HEK293T (cell line): ENCODE measurements around the gene ACAA1.

Experiments used
- BHLHE40 ChIP-seq: fragments of 450-650 bp; IDR thresholded peaks from 2 replicates; pipeline ENCODE4 v1.6.1; 2016; ENCODE audit warnings: mild to moderate bottlenecking, moderate library complexity, borderline replicate concordance
- CTBP1 ChIP-seq: fragments of 450-650 bp; IDR thresholded peaks from 2 replicates; pipeline ENCODE4 v1.6.1; 2016; ENCODE audit warnings: borderline replicate concordance
- ELF4 ChIP-seq: fragments of 450-650 bp; IDR thresholded peaks from 2 replicates; pipeline ENCODE4 v1.6.1; 2017; ENCODE audit warnings: antibody characterized with exemption
- FOXA1 ChIP-seq: fragments of 450-650 bp; IDR thresholded peaks from 2 replicates; pipeline ENCODE4 v1.6.1; 2016; ENCODE audit warnings: mild to moderate bottlenecking
- FOXK2 ChIP-seq: fragments of 450-650 bp; IDR thresholded peaks from 2 replicates; pipeline ENCODE4 v1.6.1; 2016; ENCODE audit warnings: mild to moderate bottlenecking
- FOXM1 ChIP-seq: fragments of 450-650 bp; IDR thresholded peaks from 2 replicates; pipeline ENCODE4 v1.6.1; 2017; ENCODE audit warnings: mild to moderate bottlenecking, borderline replicate concordance
- LEF1 ChIP-seq: fragments of 450-650 bp; IDR thresholded peaks from 2 replicates; pipeline ENCODE4 v1.6.1; 2017; ENCODE audit warnings: mild to moderate bottlenecking, borderline replicate concordance
- SP1 ChIP-seq: fragments of 450-650 bp; IDR thresholded peaks from 2 replicates; pipeline ENCODE4 v1.6.1; 2017
- SUZ12 ChIP-seq: fragments of 450-650 bp; IDR thresholded peaks from 2 replicates; pipeline ENCODE4 v1.6.1; 2016; ENCODE audit warnings: mild to moderate bottlenecking
- TARDBP ChIP-seq: fragments of 450-650 bp; IDR thresholded peaks from 2 replicates; pipeline ENCODE4 v1.6.1; 2016
- ZNF384 ChIP-seq: fragments of 450-650 bp; IDR thresholded peaks from 2 replicates; pipeline ENCODE4 v1.6.1; 2016

DNA sequence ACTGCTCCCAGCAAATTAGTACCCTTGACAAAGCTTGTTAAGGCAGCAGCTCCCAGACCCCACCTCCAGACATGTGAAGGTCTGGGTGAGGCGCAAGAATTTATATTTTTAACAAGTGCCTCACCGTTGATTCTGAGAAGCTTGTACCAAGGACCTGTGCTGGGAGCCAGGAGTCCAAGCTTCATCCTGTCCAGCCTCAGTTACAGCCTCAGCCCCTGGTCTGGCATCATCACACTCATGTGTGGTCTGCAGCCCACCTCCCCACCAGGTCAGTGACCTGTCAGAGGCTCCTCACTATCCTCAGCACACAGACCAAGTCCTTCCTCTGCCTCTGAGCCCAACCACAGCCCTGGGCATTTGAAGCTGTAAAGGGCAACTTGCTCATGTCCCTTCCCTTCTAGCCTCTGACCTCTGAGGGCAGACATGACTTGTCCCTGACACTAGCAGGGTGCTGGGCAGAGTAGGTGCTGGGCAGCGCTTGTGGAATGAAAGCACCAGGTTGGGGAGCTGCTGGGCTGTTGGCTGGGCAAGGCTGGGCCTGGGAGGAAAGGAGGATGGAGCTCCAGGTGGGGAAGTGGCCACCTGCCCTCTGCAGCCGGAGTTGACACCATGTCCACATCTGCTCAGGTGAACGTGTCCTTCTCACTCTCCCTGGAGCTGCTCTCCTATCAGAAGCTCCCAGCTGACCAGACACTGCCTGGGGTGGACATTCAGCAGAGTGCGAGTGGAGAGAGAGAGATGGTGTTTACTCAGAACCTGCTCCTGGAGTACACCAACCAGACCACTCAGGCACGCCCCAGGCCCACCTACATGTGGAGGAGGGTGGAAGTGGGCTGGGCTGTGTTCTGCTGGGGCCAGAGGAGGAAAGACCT lies 16.9 kb downstream of the ACAA1 start:
- TF ChIP-seq SUZ12 = no peak
- no peak for TF ChIP-seq ZNF384
- no peak for TF ChIP-seq FOXK2
- TF ChIP-seq BHLHE40 = no peak
- TF ChIP-seq SP1 = no peak
- no peak for TF ChIP-seq FOXA1
- no peak for TF ChIP-seq CTBP1
- TF ChIP-seq ELF4 = no peak
- TF ChIP-seq TARDBP = no peak
- TF ChIP-seq LEF1 = no peak
- TF ChIP-seq FOXM1 = no peak
